Activated naive CD4-positive, alpha-beta T cell treated with anti-CD3 and anti-CD28 coated beads for 36 hours (primary cell): ENCODE data around the gene PIGH. TPM values are rescaled to one million over a fixed set of nuclear protein-coding genes. Genes with fewer than 3 reads are reported as not detected.

ENCODE experiments used
- CTCF ChIA-PET: fragments of 350-600 bp; sonication (Branson Sonifier 250); formaldehyde crosslinking; loops from one replicate; lab custom pipeline; 2021; ENCODE audit warnings: antibody characterized with exemption; lab: Charles Lee
- DNase-seq: peaks from one replicate; pipeline ENCODE4 v3.0.0-alpha.2; 2020
- H3K27ac Mint-ChIP-seq: one replicate; pipeline ENCODE4 v1.8.0; 2021; ENCODE audit warnings: mild to moderate bottlenecking, mixed read lengths
- H3K27me3 Mint-ChIP-seq: one replicate; pipeline ENCODE4 v1.8.0; 2021; ENCODE audit warnings: low read depth, mixed read lengths
- H3K36me3 Mint-ChIP-seq: one replicate; pipeline ENCODE4 v1.8.0; 2021; ENCODE audit warnings: low read depth, mixed read lengths
- H3K4me1 Mint-ChIP-seq: one replicate; pipeline ENCODE4 v1.8.0; 2021; ENCODE audit warnings: low read depth, mixed read lengths
- H3K4me3 Mint-ChIP-seq: one replicate; pipeline ENCODE4 v1.8.0; 2021; ENCODE audit warnings: mild to moderate bottlenecking, moderate library complexity, mixed read lengths
- H3K9me3 Mint-ChIP-seq: one replicate; pipeline ENCODE4 v1.8.0; 2021; ENCODE audit warnings: mixed read lengths
- intact Hi-C: fragments of 100-400 bp; cut with micrococcal nuclease; formaldehyde crosslinking; loops from one replicate; pipeline ENCODE4 v1.15.1; 2023
- total RNA-seq, 2 experiments: library from RNA; stranded (reverse); gene quantifications; one replicate each; pipeline ENCODE4 v1.2.3, GENCODE V29; 2021

Gene PIGH
- total RNA-seq, 2 experiments from 2014 or later: 11.9 to 12.4 TPM

DNA sequence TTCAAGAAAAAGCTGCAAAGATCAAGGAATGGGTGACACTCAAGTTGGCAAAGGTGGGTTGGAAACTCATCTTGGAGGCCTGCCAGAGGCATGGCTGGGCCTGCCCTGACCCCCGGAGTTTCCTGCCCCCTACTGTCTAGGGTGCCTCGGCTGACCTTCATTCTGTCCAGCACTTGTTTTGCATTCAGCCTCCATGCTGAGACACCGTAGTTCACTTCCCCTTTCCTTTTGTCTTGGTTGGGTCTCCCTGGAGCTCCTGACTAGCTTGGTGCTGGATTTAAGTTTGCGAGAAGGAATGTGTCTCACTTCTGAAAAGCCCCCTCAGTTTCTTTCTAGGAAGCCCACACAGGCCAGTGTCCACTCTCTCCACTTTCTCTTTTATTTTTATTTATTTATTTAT, 40.4 kb downstream of the PIGH start:
- no peak overlapping the region for H3K4me3 Mint-ChIP-seq
- H3K36me3 Mint-ChIP-seq: no peaks in the 10 kb centered on the region
- CTCF ChIA-PET: no interaction called here
- intact Hi-C loops: no loop called here
- H3K9me3 Mint-ChIP-seq: no peaks in the 10 kb centered on the region
- no peak overlapping the region for H3K27ac Mint-ChIP-seq
- no peaks in the 10 kb centered on the region for H3K27me3 Mint-ChIP-seq
- no peaks in the 10 kb centered on the region for H3K4me1 Mint-ChIP-seq
- DNase-seq: no peak

DNA sequence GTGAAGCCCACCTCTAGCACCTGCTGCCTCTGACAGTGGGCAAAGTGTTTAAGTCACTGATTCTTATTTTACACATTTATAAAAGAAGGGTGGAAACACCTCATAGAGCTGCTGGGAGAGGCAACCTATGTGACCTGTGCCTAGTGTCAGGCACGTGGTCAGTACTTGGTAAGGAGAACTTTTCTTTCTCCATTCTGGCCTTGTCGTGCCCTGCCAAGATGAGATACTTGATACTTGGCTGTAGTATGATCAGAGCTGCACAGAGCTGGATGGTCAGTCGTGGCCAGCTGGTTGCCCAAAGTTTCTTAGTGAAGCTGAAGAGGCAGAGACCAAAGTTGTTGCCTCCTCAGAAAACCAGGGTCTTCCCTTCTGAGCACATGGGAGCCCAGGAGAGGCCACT, 42.4 kb downstream of the PIGH start:
- no peak for DNase-seq
- Mint-ChIP-seq H3K4me1 (no peaks in the 10 kb centered on the region), H3K27me3 (no peaks in the 10 kb centered on the region), H3K27ac (no peak overlapping the region), H3K9me3 (no peaks in the 10 kb centered on the region), H3K4me3 (no peak overlapping the region), H3K36me3 (no peaks in the 10 kb centered on the region)
- intact Hi-C loops: no loop called here
- CTCF ChIA-PET: interaction anchor here (0.6 to 2.6 kb wide), 6 partner anchors 9 to 151 kb away, joined by 3 to 14 read pairs (median 3); no protein-coding TSS in a partner anchor

- Mint-ChIP-seq H3K36me3 (no peaks in the 10 kb centered on the region), H3K4me1 (no peaks in the 10 kb centered on the region), H3K9me3 (no peaks in the 10 kb centered on the region), H3K4me3 (no peak overlapping the region), H3K27me3 (no peaks in the 10 kb centered on the region), H3K27ac (no peak overlapping the region)
- intact Hi-C loops: no loop called here
- CTCF ChIA-PET: interaction anchor here (0.6 to 2.6 kb wide), 7 partner anchors 11 to 148 kb away, joined by 3 to 14 read pairs (median 4); partner anchors contain the start of gene PIGH
- DNase-seq: no peak
Observed at GRCh38 chr14:67557118-67557517, 43.0 kb downstream of the PIGH start.

DNA sequence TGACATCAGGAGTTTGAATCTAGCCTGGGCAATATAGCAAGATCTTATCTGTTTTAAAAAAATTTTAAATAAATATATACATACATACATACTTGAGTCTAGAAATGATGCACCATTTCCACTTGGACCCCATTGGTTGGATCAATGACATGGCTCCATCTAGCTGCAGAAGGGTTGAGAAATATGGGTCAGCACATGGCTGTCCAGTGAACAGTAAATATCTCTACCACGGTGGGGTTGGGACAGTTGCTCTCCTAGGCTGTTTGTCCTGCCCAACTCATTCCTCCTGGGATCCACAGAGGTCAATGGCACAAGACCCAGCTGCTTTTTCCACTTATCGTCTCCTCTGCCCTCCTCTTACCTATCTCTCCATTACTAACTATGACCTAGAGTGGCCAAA, 43.4 kb downstream of the PIGH start:
- CTCF ChIA-PET: interaction anchor here (0.6 to 2.6 kb wide), 6 partner anchors 11 to 148 kb away, joined by 3 to 14 read pairs (median 4); partner anchors contain the start of gene PIGH
- intact Hi-C loops: no loop called here
- H3K4me1 Mint-ChIP-seq: no peaks in the 10 kb centered on the region
- no peaks in the 10 kb centered on the region for H3K9me3 Mint-ChIP-seq
- no peaks in the 10 kb centered on the region for H3K36me3 Mint-ChIP-seq
- H3K27ac Mint-ChIP-seq: no peak overlapping the region
- DNase-seq: no peak
- H3K27me3 Mint-ChIP-seq: no peaks in the 10 kb centered on the region
- H3K4me3 Mint-ChIP-seq: no peak overlapping the region

GRCh38 chr14:67555518-67556090, 44.5 kb downstream of the PIGH start:
- no peaks in the 10 kb centered on the region for H3K9me3 Mint-ChIP-seq
- intact Hi-C loops: no loop called here
- DNase-seq: no peak
- CTCF ChIA-PET: interaction anchor here (0.6 to 2.6 kb wide), 5 partner anchors 16 to 149 kb away, joined by 3 to 14 read pairs (median 5); no protein-coding TSS in a partner anchor
- H3K4me3 Mint-ChIP-seq: no peak overlapping the region
- no peaks in the 10 kb centered on the region for H3K36me3 Mint-ChIP-seq
- H3K4me1 Mint-ChIP-seq: no peaks in the 10 kb centered on the region
- no peak overlapping the region for H3K27ac Mint-ChIP-seq
- no peaks in the 10 kb centered on the region for H3K27me3 Mint-ChIP-seq

- CTCF ChIA-PET: interaction anchor here (0.8 to 1.3 kb wide), 2 partner anchors 17 to 150 kb away, joined by 4 to 6 read pairs; no protein-coding TSS in a partner anchor
- H3K27me3 Mint-ChIP-seq: no peaks in the 10 kb centered on the region
- intact Hi-C loops: no loop called here
- H3K27ac Mint-ChIP-seq: no peak overlapping the region
- H3K4me3 Mint-ChIP-seq: no peak overlapping the region
- no peaks in the 10 kb centered on the region for H3K9me3 Mint-ChIP-seq
- H3K4me1 Mint-ChIP-seq: no peaks in the 10 kb centered on the region
- no peak for DNase-seq
- H3K36me3 Mint-ChIP-seq: no peaks in the 10 kb centered on the region
Observed at GRCh38 chr14:67554341-67554740, 45.7 kb downstream of the PIGH start.

- Mint-ChIP-seq H3K27ac (no peak overlapping the region), H3K4me3 (no peak overlapping the region), H3K9me3 (no peaks in the 10 kb centered on the region), H3K4me1 (no peaks in the 10 kb centered on the region), H3K27me3 (no peaks in the 10 kb centered on the region), H3K36me3 (no peaks in the 10 kb centered on the region)
- no peak for DNase-seq
- intact Hi-C loops: no loop called here
- CTCF ChIA-PET: no interaction called here
Observed at GRCh38 chr14:67553547-67553946, 46.5 kb downstream of the PIGH start.

GRCh38 chr14:67551940-67552339, 48.1 kb downstream of the PIGH start:
- Mint-ChIP-seq H3K9me3 (no peaks in the 10 kb centered on the region), H3K4me1 (no peaks in the 10 kb centered on the region), H3K27ac (no peak overlapping the region), H3K27me3 (no peaks in the 10 kb centered on the region), H3K36me3 (no peaks in the 10 kb centered on the region), H3K4me3 (no peak overlapping the region)
- CTCF ChIA-PET: interaction anchor here (0.6 to 1.4 kb wide), 5 partner anchors 19 to 191 kb away, joined by 3 to 5 read pairs (median 3); no protein-coding TSS in a partner anchor
- intact Hi-C loops: no loop called here
- DNase-seq: no peak

- H3K4me1 Mint-ChIP-seq: no peaks in the 10 kb centered on the region
Observed at GRCh38 chr14:67551123-67551522, 48.9 kb downstream of the PIGH start.

DNA sequence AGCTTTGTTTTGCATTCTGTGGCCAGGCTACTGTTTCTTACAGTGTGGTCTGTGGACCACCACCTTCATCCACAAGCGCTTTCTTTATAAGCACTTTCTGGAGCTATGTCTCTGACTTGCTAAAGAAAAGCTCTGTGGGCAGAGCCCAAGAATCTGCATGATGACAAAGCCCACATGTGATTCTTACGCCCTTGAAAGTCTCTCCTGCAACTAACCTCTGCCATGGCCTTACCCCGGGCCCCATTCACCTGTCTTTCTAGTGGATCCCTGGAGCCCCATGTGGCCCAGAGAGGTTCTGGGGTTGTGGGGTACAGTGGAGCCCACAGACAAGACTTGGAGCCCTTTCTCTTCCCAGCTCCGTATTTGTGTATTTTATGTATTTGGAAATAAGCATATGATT, 50.3 kb downstream of the PIGH start:
- Mint-ChIP-seq H3K4me3 (no peak overlapping the region), H3K27ac (no peak overlapping the region), H3K27me3 (no peaks in the 10 kb centered on the region), H3K9me3 (no peaks in the 10 kb centered on the region), H3K4me1 (no peaks in the 10 kb centered on the region), H3K36me3 (no peaks in the 10 kb centered on the region)
- CTCF ChIA-PET: interaction anchor here (1.1 to 1.6 kb wide), 2 partner anchors 22 to 23 kb away, joined by 3 to 4 read pairs; no protein-coding TSS in a partner anchor
- DNase-seq: no peak
- intact Hi-C loops: no loop called here

More at GRCh38 chr14:67551123-67551522, 48.9 kb downstream of the PIGH start:
- no peaks in the 10 kb centered on the region for H3K27me3 Mint-ChIP-seq
- no peak for DNase-seq
- no peak overlapping the region for H3K4me3 Mint-ChIP-seq
- CTCF ChIA-PET: interaction anchor here (0.6 to 1.4 kb wide), 4 partner anchors 19 to 157 kb away, joined by 3 to 5 read pairs (median 4); no protein-coding TSS in a partner anchor
- no peak overlapping the region for H3K27ac Mint-ChIP-seq
- no peaks in the 10 kb centered on the region for H3K9me3 Mint-ChIP-seq
- no peaks in the 10 kb centered on the region for H3K36me3 Mint-ChIP-seq
- intact Hi-C loops: no loop called here

- intact Hi-C loops: no loop called here
- no peaks in the 10 kb centered on the region for H3K4me1 Mint-ChIP-seq
- H3K27me3 Mint-ChIP-seq: peaks cover 8% of the 10 kb centered on the region
- peaks cover 3% of the 10 kb centered on the region for H3K9me3 Mint-ChIP-seq
- H3K36me3 Mint-ChIP-seq: no peaks in the 10 kb centered on the region
- CTCF ChIA-PET: no interaction called here
- no peak overlapping the region for H3K27ac Mint-ChIP-seq
- DNase-seq: no peak
- H3K4me3 Mint-ChIP-seq: no peak overlapping the region
Observed at GRCh38 chr14:67547224-67547780, 52.8 kb downstream of the PIGH start.

- Mint-ChIP-seq H3K27me3 (peaks cover 18% of the 10 kb centered on the region), H3K4me1 (peaks cover 6% of the 10 kb centered on the region), H3K9me3 (peaks cover 3% of the 10 kb centered on the region), H3K27ac (no peak overlapping the region), H3K36me3 (no peaks in the 10 kb centered on the region), H3K4me3 (no peak overlapping the region)
- no peak for DNase-seq
- intact Hi-C loops: no loop called here
- CTCF ChIA-PET: interaction anchor here (1.3 kb wide), 1 partner anchor 16 kb away, joined by 3 read pairs; no protein-coding TSS in a partner anchor
Observed at GRCh38 chr14:67544590-67544989, 55.5 kb downstream of the PIGH start.
